Measurements from ENCODE around the gene MASP2. TPM values are rescaled to one million over a fixed set of nuclear protein-coding genes. Genes with fewer than 3 reads are reported as not detected.

MASP2 gene
- total and polyA plus RNA-seq, 2 donors (not counting 1 experiment from before 2014, with no cell fraction given) = 0.06 TPM; not detected in 1

DNA sequence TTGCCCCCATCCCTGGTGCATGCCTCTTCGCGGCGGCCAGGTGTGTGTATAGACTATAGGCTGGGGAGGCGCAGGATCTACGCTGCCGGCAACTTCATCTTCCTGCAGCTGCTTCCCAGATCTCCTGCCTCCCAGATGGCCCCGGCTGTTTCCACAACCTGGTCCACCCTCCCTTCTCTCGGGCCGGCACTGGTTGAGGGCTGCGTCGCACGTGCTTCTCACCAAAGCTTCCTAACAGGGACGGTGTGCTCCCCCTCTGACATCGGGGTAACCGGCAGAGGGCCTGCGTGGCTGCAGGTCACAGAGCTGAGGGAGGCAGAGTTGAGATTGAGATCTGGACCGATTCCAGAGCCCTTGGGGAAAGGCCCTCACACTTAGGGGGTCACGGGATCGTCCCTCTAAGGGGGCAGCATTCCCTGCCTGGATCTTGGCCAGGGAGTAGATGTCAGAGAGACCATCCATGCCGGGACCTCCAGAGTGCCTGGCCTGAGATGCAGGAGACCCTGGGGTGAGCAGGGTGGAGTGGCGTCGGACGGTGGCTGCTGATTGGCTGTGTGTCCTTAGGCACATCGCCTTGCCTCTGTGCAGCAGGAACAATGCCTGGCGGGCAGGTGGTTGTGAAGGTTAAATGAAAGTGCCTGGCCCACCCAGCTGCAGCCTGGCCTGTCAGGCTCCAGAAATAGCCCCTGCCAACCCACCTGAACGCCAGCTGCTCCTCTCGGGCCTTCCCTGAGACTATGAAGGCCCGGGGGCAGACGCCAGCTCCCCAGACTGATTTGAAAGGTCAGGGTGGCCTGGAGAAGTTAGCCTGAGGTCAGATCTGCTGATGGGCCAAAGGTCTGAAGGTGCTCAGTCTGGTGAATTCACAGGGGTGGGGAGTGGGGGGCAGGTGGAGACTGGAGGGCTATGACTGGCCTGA is 6.1 kb upstream of the MASP2 start:
- H3K27me3 ChIP-seq (replicated peaks in 1 of 4; ENCODE audit: control extremely low read depth in 1 of 4, control insufficient read depth in 3 of 4, insufficient read depth in 4 of 4, low read length in 3 of 4) = no peaks in the 10 kb centered on the region
- no peak overlapping the region for H2AFZ ChIP-seq (ENCODE audit: insufficient read depth, low read depth, low read length, poor library complexity, severe bottlenecking)
- no peaks in the 10 kb centered on the region for H3K79me2 ChIP-seq (ENCODE audit: control insufficient read depth, insufficient read depth, low read length)
- H3K9me3 ChIP-seq (ENCODE audit: control extremely low read depth in 1 of 3, control insufficient read depth in 2 of 3, insufficient read depth in 1 of 3, low read length in 2 of 3) = no peaks in the 10 kb centered on the region
- WGBS (ENCODE audit: insufficient coverage) = 47% methylated on average over 26 of the region's 29 CpGs
- Mint-ChIP-seq H3K4me1 (peaks cover 12% of the 10 kb centered on the region), H3K27ac (no peak overlapping the region), H3K9me3 (ENCODE audit: insufficient read depth) (no peaks in the 10 kb centered on the region), H3K27me3 (no peaks in the 10 kb centered on the region), H3K4me3 (no peak overlapping the region)
- POLR2A ChIA-PET = no interaction called here
- TF ChIP-seq, protein P1, sequence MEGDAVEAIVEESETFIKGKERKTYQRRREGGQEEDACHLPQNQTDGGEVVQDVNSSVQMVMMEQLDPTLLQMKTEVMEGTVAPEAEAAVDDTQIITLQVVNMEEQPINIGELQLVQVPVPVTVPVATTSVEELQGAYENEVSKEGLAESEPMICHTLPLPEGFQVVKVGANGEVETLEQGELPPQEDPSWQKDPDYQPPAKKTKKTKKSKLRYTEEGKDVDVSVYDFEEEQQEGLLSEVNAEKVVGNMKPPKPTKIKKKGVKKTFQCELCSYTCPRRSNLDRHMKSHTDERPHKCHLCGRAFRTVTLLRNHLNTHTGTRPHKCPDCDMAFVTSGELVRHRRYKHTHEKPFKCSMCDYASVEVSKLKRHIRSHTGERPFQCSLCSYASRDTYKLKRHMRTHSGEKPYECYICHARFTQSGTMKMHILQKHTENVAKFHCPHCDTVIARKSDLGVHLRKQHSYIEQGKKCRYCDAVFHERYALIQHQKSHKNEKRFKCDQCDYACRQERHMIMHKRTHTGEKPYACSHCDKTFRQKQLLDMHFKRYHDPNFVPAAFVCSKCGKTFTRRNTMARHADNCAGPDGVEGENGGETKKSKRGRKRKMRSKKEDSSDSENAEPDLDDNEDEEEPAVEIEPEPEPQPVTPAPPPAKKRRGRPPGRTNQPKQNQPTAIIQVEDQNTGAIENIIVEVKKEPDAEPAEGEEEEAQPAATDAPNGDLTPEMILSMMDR (IDR thresholded peaks at IDR 0.05) = no peak
- TF ChIP-seq EZH2 (IDR thresholded peaks at IDR 0.05; ENCODE audit: borderline replicate concordance, insufficient read depth, low read depth, low read length, poor library complexity, severe bottlenecking) = no peak
- H3K27ac ChIP-seq (ENCODE audit: low read length in 2 of 2) = no peak overlapping the region
- H3K36me3 ChIP-seq (replicated peaks in 1 of 2; ENCODE audit: control extremely low read depth in 1 of 2, control insufficient read depth in 1 of 2, extremely low read depth in 1 of 2, insufficient read depth in 2 of 2, low read length in 1 of 2) = peaks cover 0 to 6% of the 10 kb centered on the region in 2 experiments
- no peak overlapping the region for H3K4me3 ChIP-seq (ENCODE audit: control extremely low read depth in 1 of 5, extremely low read depth in 1 of 5, insufficient read depth in 1 of 5, low read depth in 2 of 5, low read length in 4 of 5)
- H3K9ac ChIP-seq (ENCODE audit: low read length) = no peak overlapping the region
- DNase-seq (no peak), ATAC-seq (ENCODE audit: low read depth) (no peak)
- peaks cover 0 to 7% of the 10 kb centered on the region in 2 donors for H3K4me1 ChIP-seq (ENCODE audit: control insufficient read depth in 2 of 2, insufficient read depth in 2 of 2, low read length in 2 of 2)
- no peak overlapping the region for H3K4me2 ChIP-seq (replicated peaks; ENCODE audit: low read depth, low read length, poor library complexity, severe bottlenecking)
- CTCF ChIA-PET = interaction anchor here (1.4 to 2.1 kb wide), 2 partner anchors 15 to 16 kb away, joined by 6 to 12 read pairs; no protein-coding TSS in a partner anchor
- no peaks in the 10 kb centered on the region for H4K20me1 ChIP-seq (ENCODE audit: control insufficient read depth, insufficient read depth, low read length, poor library complexity, severe bottlenecking)
- intact Hi-C loops (cut with micrococcal nuclease) = no loop called here
